GM19025 (cell line): Measurements from ENCODE around the gene RLIM.

Experiments used
- ATAC-seq: cut with Tn5 transposase; IDR thresholded peaks from one replicate; pipeline ENCODE4 v1.9.1; 2021; ENCODE audit warnings: mild to moderate bottlenecking, low read depth, moderate library complexity; ENCODE audit not compliant: unreplicated experiment

Gene RLIM

GRCh38 chrX:74536832-74537371 lies 77.5 kb downstream of the RLIM start:
- ATAC-seq, result no peak

GRCh38 chrX:74536152-74536831 lies 78.1 kb downstream of the RLIM start:
- peak; percentile 40 for ATAC-seq

DNA sequence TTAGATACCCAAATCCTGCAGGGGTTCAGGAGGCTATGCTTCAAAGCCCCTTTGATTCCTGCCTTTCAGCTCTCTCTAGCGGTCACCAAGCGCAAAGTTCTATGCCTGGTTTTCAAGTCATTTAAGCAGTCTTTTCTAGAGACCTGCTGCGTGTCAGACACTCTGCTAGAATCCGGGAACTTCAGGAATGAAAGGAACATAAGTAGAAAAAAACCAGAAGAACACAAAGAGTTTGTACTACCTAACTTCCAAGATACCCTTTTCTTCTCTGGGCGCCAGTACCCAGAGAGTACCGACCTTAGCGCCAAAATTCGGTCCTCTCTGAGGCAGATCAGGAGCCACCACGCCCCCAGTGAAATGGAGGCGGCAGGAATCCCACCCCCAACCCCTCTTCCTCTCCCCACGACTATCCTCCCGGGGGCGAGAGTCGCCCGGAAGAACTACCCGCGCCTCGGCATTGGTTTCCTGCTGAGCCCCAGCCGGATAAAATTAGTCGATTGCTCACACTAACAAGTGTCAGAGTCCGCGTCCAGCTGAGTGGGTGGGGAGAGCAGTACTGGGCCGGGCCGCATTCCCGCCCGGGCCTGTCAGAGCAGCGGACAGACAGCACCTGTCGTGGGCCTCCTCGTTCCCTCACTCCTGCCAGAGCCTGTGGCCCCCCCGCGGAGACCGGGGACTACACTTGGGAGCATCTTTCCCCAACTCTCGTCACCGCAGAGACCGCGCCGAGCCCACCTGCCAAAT lies 78.8 kb downstream of the RLIM start:
- ATAC-seq, result no peak
